Inferior parietal cortex (tissue), 1 donor: ENCODE measurements around the gene TASP1.
"Not testable (repeated sequence)": the region's sequence is repeated elsewhere in the genome, so short reads cannot be mapped to it uniquely, and the experiment has no call there.

Experiments
- DNase-seq: peaks from one replicate; pipeline ENCODE4 v3.0.0-alpha.2; 2016; ENCODE audit errors: extremely low spot score

The TASP1 gene

GRCh38 chr20:13493143-13493542, 145.6 kb downstream of the TASP1 start:
- DNase-seq, result no peak

- no peak for DNase-seq
Measured at GRCh38 chr20:13492001-13492481, 146.7 kb downstream of the TASP1 start.

GRCh38 chr20:13487202-13487601, 151.5 kb downstream of the TASP1 start:
- no peak for DNase-seq

- DNase-seq, result no peak
Measured at GRCh38 chr20:13486694-13487093, 152.0 kb downstream of the TASP1 start.

- no peak for DNase-seq
Measured at GRCh38 chr20:13485576-13485975, 153.2 kb downstream of the TASP1 start.

GRCh38 chr20:13485019-13485418, 153.7 kb downstream of the TASP1 start:
- not testable (repeated sequence) for DNase-seq

- DNase-seq, result not testable (repeated sequence)
Measured at GRCh38 chr20:13483472-13483871, 155.3 kb downstream of the TASP1 start.

- DNase-seq, result no peak
Measured at GRCh38 chr20:13478366-13478765, 160.4 kb downstream of the TASP1 start.

- no peak for DNase-seq
Measured at GRCh38 chr20:13474467-13474866, 164.3 kb downstream of the TASP1 start.

GRCh38 chr20:13469262-13469661, 169.5 kb downstream of the TASP1 start:
- no peak for DNase-seq

- no peak for DNase-seq
Measured at GRCh38 chr20:13468166-13468565, 170.6 kb downstream of the TASP1 start.

- DNase-seq, result no peak
Measured at GRCh38 chr20:13464702-13465101, 174.0 kb downstream of the TASP1 start.

- no peak for DNase-seq
Measured at GRCh38 chr20:13461849-13462458, 176.8 kb downstream of the TASP1 start.

- DNase-seq, result peak; percentile 4
Measured at GRCh38 chr20:13458860-13459451, 179.8 kb downstream of the TASP1 start.

GRCh38 chr20:13457487-13457886, 181.2 kb downstream of the TASP1 start:
- DNase-seq, result no peak

GRCh38 chr20:13455713-13456112, 183.0 kb downstream of the TASP1 start:
- no peak for DNase-seq

GRCh38 chr20:13453367-13453766, 185.4 kb downstream of the TASP1 start:
- no peak for DNase-seq

GRCh38 chr20:13452470-13453124, 186.1 kb downstream of the TASP1 start:
- DNase-seq, result no peak

- no peak for DNase-seq
Measured at GRCh38 chr20:13449868-13450434, 188.8 kb downstream of the TASP1 start.

GRCh38 chr20:13447385-13448180, 191.1 kb downstream of the TASP1 start:
- DNase-seq, result no peak

- no peak for DNase-seq
Measured at GRCh38 chr20:13443690-13444089, 195.0 kb downstream of the TASP1 start.

- no peak for DNase-seq
Measured at GRCh38 chr20:13442986-13443385, 195.7 kb downstream of the TASP1 start.
